GM19351 (cell line): ENCODE results near the gene NTPCR.
A peak's percentile ranks its signal among the peaks of the same experiment; 100 is the strongest.

Experiments
- ATAC-seq: cut with Tn5 transposase; IDR thresholded peaks from one replicate; pipeline ENCODE4 v1.9.1; 2021; ENCODE audit warnings: mild to moderate bottlenecking, moderate library complexity; ENCODE audit not compliant: unreplicated experiment

NTPCR gene

DNA sequence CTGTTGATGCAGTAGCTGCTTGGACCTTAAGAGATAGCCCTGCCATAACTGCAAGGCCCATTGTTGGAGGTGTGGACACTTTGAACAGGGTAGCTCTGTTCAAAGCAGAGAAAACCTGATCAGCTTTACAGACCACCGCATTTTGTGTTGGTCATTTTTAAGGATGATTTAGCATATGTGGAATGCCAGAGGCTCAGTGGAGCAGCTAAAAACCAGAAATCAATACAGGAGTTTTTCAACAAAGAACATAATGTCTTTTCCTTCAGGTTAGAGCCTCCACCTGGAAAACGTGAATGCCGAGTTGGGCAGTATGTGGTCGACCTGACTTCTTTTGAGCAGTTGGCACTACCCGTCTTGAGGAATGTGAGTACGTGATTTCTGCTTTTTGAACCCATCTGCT, 5.7 kb downstream of the NTPCR start:
- no peak for ATAC-seq

DNA sequence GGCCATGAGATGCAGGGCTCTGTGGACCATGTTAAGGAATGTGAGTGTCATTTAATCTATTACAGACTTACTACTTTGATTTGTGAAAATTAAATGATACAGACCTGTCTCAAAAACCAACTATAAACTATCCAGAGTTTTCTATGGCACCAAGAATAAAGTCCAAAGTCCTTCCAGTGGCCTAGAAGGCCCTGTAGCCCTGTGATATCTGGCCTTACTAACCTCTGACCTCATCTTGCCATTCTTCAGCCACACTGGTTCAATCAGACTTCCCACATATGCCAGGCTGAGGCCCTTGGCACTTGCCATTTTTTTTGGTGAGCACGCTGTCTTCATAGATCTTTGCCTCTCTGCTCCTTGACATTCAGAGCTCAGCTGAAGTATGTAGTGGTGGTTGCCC, 7.7 kb downstream of the NTPCR start:
- no peak for ATAC-seq

DNA sequence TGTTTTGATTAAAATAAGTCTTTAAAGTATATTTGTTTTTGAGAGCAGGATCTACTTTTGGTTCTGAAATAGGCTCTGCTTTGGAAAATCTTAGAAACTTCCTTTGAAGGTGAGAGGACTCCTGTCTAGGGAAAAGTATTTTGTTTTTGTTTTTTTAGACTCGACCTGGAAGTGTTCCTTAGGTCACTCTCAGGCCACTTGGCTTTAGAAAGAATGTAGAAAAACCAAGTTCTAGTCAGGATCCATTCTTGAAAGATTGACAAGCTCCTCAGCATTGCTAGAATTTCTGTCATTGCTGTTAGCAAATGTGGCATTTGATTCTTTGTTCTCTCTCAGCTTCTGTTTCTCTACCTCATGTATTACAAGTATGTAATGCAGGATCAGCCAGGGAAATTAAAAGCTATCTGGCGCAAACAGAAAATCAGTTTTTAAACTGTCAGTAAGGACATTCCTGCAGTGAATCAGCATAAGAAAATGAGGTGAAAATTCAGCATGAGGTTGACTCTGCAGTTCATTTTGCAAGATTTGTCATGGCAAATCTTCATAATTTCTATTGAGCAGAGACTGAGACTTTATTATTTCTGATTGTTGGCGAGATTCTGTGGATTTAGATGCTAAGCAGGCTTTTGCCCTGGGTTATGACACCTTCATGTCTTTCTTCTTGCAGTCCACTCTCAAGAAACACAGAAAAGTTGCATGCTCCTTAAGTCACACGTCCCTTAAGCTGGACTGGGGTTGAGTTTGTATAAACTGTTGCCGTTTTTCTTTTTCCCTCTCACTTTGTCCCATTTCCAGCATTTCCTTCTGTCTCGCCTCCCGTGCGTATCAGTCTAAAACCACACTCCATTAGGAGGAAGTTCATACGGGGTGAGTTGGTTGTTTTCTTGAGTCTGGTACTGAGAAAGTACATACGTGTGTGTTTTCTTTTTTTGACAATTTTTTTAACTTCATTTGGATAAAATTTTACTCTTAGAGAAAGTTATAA, 12.6 kb downstream of the NTPCR start:
- no peak for ATAC-seq

DNA sequence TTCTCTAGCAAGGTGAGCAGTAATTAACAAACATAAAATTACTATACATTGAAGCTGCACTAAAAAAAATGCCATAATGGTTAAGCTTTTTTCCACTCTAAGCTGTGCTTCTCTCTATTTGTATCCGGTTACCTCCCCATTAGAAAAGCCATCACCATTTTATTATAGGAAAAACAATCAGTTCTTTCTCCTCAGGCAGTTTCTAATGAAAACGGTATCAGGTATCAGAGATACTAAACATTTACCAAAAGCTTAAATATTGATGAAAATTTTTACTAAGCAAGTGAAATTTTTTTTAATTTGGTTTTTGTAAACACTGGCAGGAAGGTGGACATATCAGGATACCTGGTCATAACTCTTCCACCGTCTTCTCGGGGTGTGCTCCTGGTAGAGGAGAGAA, 14.2 kb downstream of the NTPCR start:
- ATAC-seq, result no peak

DNA sequence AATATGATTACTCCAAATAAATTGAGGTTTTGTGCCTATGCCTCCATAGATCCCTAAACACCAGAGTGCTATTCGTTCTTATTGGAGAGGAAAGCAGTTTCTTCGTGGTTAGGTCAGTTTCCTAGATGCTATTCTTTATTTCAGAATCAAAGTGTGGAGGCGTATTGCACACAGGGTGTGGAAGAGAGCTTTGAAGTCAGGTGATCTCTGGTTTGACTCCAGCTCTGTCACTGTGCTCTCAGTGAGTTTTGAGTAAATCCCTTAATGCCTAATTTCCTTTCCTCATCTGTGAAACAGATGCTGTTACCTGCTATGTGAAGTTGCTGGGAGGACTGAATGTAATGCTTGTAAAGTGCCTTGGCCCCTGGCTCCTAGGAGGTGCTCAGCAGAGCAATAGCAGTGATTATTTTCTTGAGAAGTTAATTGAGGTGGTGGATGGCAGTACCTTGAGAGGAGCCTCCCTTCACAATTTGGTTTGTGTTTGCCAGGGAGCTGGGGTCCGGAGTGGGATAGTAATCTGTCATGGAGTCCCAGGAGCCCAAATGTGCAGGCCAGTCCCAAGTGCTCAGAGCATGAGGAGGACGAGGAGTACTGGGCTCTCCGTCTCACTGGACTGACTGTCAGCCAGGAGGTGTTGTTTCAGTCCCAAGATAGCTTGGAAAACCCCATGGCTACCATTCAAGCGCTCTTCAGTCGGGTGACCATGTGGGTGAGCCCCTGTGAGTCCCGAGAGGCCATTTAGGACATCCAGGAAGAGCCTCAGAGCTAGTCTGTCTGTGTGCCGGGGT, 14.9 kb downstream of the NTPCR start:
- no peak for ATAC-seq

DNA sequence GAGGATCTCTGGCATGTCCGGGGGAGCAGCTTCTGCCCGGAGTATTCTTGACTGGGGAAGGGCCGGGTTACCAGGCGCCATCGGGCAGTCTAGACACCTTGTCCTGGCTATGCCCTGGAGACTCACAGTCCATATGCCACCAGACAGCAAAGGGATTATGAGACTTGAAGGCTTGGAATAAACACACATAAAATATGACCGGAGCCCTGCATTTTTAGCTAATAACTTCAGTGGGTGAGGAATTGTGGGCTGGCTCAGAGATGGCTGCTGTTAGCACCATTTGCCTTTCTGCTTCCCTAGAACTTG, 15.5 kb downstream of the NTPCR start:
- no peak for ATAC-seq

DNA sequence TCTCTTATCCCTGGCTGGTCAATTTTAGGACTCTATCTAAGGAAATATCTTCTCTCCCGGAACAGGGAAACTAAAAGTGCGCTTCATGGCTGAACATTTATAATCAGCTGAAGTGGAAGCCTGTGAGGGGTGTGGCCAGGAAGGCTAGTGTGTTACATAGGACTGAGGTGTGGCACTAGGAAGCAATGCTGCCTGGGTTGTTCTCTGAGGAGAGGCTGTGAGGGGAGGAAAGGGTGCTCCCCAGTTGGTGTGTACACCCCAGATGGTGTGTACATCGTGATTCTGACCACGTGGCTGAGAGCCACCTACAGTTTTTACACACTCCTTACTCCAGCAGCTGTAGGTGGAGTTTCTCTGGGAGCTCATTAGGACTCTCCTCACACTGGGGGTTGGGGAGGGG, 16.3 kb downstream of the NTPCR start:
- ATAC-seq, result no peak

DNA sequence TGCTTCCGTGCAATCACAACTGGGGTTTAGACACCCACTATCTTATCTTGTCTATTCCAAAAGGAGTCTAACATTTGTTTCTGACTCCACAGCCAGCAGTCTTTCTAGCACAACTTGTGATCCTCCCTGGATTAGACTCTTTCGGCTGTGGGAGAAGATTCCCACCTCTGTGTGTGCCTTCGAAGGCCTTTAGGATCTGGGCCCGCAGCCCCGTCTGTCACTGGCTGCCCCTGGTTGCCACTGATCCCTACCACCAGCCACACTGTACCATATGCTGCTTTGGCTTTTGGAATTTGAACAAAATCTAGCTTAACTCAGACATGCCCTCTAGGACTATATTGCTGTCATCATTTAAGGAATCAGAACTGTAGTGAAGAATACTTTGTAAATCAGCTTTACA, 18.0 kb downstream of the NTPCR start:
- no peak for ATAC-seq

DNA sequence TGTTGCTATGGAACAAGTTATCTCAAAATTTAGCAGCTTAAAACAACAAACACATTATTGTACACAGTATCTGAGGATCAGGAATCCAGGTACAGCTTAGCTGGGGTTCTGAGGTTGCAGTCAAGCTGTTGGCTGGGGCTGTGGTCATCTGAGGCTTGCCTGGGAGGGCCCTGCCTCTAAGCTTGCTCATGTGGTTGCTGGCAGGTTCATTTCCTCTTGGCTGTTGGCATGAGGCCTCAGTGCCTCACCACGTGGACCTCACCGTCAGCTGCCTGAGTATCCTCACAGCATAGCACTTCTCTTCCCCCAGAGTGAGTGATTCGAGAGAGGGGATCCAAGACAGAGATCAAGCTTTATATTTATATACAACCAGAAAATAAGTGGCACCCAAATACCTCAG, 18.6 kb downstream of the NTPCR start:
- ATAC-seq, result peak; percentile 55

DNA sequence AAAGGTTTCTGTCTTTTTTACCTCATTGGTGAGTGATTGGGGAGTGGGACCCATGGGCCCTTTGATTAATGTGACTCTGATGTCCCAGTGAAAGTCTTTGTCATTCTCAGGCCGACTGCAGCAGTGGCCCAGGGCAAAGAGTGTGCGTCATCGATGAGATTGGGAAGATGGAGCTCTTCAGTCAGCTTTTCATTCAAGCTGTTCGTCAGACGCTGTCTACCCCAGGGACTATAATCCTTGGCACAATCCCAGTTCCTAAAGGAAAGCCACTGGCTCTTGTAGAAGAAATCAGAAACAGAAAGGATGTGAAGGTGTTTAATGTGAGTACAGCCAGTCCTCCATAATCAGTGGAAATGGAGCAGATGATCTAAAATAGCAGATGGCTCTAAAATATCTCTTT, 19.4 kb downstream of the NTPCR start:
- no peak for ATAC-seq

DNA sequence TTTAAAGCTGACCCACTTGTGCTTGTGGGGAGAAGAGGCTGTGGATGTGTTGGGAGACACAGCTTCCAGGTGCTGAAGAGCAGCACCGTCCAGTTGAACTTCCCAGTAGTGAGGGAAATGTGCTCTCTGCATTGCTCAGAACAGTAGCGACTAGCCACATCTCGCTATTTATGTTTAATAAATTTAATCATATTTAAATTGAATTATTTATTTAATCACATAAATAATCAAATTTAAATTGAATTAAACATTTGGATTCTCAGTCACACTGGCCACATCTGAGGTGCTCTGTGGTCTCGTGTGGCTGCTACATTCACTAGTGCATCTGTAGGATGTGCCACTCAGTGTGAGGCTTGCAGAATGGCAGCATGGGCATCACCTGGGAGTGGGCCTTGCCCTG, 20.1 kb downstream of the NTPCR start:
- ATAC-seq, result no peak

DNA sequence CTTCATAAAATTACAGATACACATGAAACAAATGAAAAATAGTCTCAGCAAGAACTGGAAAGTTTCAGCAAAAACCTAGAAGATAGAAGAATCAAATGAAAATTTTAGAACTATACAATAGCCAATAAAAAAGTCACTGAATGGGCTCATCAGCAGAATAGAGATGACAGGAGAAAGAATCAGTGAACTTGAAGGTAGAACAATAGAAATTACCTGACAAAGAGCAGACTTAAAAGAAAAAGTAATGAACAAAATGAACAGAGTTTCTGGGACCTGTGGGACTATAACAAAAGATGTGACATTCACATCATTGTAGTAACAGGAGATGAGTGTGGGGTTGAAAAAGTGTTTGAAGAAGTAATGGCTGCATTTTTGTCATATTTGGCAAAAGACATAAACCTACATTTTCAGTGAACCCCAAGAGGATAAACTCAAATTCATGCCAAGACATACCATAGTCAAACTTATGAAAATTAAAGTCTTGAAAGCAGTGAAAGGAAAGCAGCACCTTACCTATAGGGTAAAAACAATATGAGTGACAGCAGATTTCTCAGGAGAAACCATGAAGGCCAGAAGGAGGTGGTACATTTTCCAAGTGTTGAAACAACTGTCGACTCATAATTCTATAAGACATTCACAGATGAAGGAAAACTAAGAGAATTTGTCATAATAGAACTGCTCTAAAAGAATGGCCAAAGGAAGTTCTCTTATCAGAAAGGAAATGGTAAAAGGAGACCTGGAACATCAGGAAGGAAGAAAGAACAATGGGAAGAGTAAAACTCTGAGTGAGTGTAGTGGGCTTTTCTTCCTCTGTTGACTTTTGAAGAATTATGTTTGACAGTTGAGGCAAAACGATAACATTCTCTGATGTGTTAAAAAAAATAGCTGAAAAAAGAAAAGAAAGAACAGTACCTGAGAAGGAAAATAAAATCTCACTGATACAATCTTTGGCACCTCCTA, 23.5 kb downstream of the NTPCR start:
- ATAC-seq, result no peak

DNA sequence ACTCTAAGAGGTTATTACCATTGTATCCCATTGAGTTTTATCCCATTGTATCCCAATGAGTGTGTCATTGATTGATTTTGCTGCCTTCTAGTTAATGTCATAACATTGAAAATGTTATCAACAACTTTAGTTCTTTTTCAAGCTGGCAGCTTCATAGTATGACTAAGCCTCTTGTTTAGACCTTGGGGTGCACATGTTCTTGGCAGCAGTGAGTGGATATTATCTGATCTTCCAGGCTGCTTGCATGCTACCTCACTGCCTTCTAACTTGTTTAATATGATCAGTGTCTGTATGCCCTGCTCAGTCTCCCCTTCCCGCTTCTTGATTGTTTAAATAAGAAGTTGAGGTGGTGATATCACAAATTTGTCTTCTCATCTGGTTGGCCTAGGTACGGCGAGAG, 24.6 kb downstream of the NTPCR start:
- no peak for ATAC-seq

DNA sequence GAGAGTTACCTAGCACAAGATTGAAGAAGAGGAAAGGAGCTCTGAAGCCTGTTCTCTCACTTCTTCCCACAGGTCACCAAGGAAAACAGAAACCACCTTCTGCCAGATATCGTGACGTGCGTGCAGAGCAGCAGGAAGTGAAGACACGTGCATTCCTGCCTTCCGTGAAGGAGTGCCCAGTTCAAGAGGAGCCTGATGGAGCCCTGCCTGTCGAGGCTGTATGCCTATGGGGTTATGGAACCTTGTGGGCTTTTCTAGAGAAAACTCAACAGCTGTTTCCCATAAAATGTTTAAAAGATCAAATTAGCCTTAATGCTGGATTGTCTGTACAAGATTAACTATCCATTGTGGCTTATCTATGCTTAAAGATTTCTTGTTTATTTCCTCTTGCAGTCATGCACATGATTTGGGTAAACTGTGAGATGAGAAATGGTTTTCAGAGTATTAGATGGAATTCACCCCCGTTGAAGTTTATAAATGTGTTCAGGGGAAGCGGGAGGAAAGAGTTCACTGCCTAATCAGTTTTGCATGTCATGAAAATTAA, 27.8 kb downstream of the NTPCR start:
- no peak for ATAC-seq

DNA sequence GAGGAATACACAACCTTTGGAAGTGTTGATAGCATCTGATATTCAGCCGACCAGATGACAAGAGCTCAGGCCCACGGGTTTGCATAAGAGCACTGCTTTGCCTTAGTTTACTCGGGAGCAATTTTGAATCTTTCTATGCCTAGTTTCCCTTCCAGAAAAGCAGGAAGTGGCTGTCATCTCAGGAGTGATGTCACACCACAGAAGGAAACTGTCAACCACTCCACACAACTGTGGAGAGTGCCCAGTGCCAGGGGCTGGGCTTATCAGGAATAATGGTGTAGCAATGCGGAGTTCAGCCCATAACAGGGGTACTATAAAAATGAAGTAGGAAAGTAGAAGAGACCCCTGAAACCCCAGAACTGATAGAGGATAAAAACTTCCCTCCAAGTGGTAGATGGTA, 28.4 kb downstream of the NTPCR start:
- no peak for ATAC-seq

DNA sequence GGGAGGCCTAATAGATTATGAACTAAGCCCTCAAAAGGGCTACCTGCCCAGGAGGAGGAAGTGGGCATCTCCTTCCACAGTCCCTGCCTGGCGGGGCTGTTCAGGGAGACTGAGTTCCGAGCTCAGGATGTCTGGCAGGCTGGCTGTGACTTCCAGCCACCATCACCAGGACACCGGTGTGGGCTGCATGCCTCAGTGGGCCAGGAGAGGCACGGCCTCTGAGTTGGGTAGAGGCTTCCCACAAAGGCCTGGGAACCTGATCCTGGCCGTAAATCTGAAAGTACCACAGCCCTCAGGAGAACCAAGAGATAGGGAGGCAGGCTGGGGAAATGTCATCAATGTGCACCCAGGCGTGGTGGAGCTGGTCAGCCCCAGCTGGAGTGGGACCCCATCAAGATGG, 29.1 kb downstream of the NTPCR start:
- no peak for ATAC-seq

DNA sequence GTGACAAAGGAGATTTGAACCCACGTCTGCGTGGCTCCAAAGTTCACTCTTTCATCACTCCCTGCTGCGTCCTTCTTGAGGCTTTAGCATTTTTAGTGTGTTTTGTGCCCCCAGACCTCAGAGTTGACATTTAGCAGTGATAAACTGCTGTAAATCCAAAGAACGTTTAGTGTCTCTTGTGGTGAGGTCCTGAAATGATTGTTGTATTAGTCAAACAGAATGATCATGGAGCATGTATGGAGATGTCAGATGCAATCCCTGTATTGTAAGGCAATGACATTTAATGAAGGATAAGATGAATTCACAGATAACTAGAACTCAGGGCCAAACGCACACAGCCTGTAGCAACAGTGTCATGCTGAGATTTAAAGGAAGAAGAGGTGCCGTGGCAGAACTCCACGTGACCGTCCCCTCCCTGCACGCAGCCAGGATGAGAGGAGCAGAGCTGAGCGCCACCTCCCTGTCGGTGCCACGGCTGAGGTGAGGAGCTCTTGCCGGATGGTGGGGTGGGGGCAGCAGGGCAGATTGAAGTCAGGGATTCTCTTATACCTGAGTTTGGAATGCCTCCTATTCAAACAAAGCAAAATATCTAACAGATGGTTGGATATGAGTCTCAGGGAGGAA, 30.1 kb downstream of the NTPCR start:
- ATAC-seq, result no peak

DNA sequence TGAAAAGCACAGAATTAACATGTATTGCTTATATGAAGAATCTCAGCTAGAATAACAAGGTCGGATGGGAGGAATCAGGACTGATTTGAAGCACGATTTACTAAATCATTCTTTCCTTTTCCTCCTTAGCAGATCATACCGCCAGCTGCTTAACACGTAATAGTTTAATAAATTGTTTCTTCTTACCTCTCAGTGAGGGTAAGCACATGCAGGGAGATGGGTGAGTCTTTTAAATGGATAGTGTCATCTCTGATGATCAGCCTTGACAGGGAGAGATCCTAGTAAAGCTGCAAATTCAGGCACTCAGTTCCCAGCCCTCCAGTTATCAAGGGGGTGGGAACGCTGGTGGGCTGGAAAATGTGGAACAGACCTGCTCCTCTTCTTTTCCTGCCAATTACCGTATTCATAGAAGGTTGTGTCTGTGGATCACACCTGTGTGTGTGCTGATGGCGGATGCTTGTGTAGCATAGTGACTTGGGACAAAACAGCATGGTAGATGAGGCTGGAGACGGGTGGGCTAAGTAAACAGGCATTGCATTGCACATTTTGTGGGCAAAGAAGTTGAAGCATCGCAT, 30.7 kb downstream of the NTPCR start:
- ATAC-seq, result no peak

DNA sequence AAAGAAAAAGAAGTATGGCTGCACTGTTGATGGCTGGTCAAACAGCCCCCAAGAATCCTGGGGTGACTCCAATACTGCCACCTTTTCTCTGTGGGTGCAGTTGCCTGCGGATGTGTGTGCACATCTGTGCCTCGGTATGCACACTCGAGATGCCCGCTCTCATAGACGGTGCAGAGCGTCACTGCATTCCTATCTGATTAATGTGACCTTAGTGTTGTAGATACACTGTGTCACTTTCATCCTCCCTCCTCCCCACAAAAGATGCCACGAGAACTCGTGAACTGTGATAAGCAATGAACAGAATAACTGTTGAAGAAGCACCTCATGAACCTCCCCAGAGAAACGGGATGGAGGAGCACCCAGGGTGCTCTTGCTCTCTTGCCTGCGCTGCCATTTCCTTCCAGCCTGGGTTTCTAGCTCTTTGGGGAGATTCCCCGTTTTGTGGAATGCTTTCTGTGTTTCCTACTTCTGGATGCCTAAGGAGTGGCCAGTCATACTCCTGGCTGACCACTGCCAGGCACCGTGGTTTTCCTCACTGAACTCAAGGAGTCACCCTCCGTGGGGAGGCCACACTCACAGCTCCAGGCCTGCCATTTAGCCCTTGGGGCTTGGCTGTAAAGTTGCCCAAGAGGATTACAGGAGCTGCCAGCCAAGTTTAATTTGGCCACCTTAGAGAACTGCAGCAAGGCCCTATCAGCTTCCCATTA, 32.0 kb downstream of the NTPCR start:
- ATAC-seq, result no peak
